Measurements from ENCODE around the gene TRMT2A.
"Not testable (repeated sequence)": the region's sequence is repeated elsewhere in the genome, so short reads cannot be mapped to it uniquely, and the experiment has no call there.

Gene TRMT2A

GRCh38 chr22:20088263-20088648, 28.8 kb downstream of the TRMT2A start:
- DNase-seq (ENCODE audit: low read depth in 2 of 2, low spot score in 1 of 2) = no peak

- DNase-seq (ENCODE audit: low read depth in 2 of 2, low spot score in 1 of 2) = no peak
Measured at GRCh38 chr22:20087319-20088262, 29.4 kb downstream of the TRMT2A start.

- no peak for DNase-seq (ENCODE audit: low read depth in 2 of 2, low spot score in 1 of 2)
Measured at GRCh38 chr22:20086763-20087162, 30.3 kb downstream of the TRMT2A start.

GRCh38 chr22:20086101-20086599, 30.9 kb downstream of the TRMT2A start:
- DNase-seq (ENCODE audit: low read depth in 2 of 2, low spot score in 1 of 2) = no peak

GRCh38 chr22:20085651-20086050, 31.4 kb downstream of the TRMT2A start:
- DNase-seq (ENCODE audit: low read depth in 2 of 2, low spot score in 1 of 2) = no peak

GRCh38 chr22:20084547-20085413, 32.2 kb downstream of the TRMT2A start:
- no peak for DNase-seq (ENCODE audit: low read depth in 2 of 2, low spot score in 1 of 2)

GRCh38 chr22:20083891-20084546, 33.0 kb downstream of the TRMT2A start:
- no peak for DNase-seq (ENCODE audit: low read depth in 2 of 2, low spot score in 1 of 2)

GRCh38 chr22:20083157-20083890, 33.7 kb downstream of the TRMT2A start:
- no peak for DNase-seq (ENCODE audit: low read depth in 2 of 2, low spot score in 1 of 2)

- no peak for DNase-seq (ENCODE audit: low read depth in 2 of 2, low spot score in 1 of 2)
Measured at GRCh38 chr22:20080776-20081654, 36.0 kb downstream of the TRMT2A start.

GRCh38 chr22:20080445-20080775, 36.6 kb downstream of the TRMT2A start:
- DNase-seq (ENCODE audit: low read depth in 2 of 2, low spot score in 1 of 2) = peak; percentile 28 to 42

GRCh38 chr22:20079745-20080444, 37.1 kb downstream of the TRMT2A start, which contains the start of gene DGCR8:
Gene DGCR8 (plus strand): TSS chr22:20080241. CDS start chr22:20085964, 5,723 bp downstream.
- DNase-seq (ENCODE audit: low read depth in 2 of 2, low spot score in 1 of 2) = peak in 1 of 2 donors; percentile 38

- DNase-seq (ENCODE audit: low read depth in 2 of 2, low spot score in 1 of 2) = no peak
Measured at GRCh38 chr22:20076627-20077172, 40.3 kb downstream of the TRMT2A start.

GRCh38 chr22:20071524-20071972, 45.5 kb downstream of the TRMT2A start:
- DNase-seq (ENCODE audit: low read depth in 2 of 2, low spot score in 1 of 2) = no peak

- DNase-seq (ENCODE audit: low read depth in 2 of 2, low spot score in 1 of 2) = no peak
Measured at GRCh38 chr22:20069331-20070042, 47.5 kb downstream of the TRMT2A start.

- no peak for DNase-seq (ENCODE audit: low read depth in 2 of 2, low spot score in 1 of 2)
Measured at GRCh38 chr22:20068640-20069039, 48.4 kb downstream of the TRMT2A start.

- DNase-seq (ENCODE audit: low read depth in 2 of 2, low spot score in 1 of 2) = not testable (repeated sequence)
Measured at GRCh38 chr22:20067384-20067682, 49.7 kb downstream of the TRMT2A start.

GRCh38 chr22:20066617-20067383, 50.2 kb downstream of the TRMT2A start:
- no peak for DNase-seq (ENCODE audit: low read depth in 2 of 2, low spot score in 1 of 2)
